Upper lobe of right lung (tissue), 1 donor: ENCODE results near the gene HMGCS2. TPM values are rescaled to one million over a fixed set of nuclear protein-coding genes. Genes with fewer than 3 reads are reported as not detected.

Experiments used
- ATAC-seq: fragments of 200-7000 bp; cut with Tn5 transposase; one replicate; pipeline ENCODE4 v1.9.1; 2020; ENCODE audit warnings: mild to moderate bottlenecking, moderate library complexity
- DNase-seq: peaks from one replicate; pipeline ENCODE4 v3.0.0-alpha.2; 2020
- H3K27ac ChIP-seq: fragments of 200-600 bp; one replicate; pipeline ENCODE4 v1.8.0; 2022
- H3K27me3 ChIP-seq: fragments of 200-600 bp; one replicate; pipeline ENCODE4 v1.8.0; 2022; ENCODE audit warnings: mild to moderate bottlenecking
- H3K36me3 ChIP-seq: fragments of 200-600 bp; one replicate; pipeline ENCODE4 v1.8.0; 2022
- H3K4me1 ChIP-seq: fragments of 200-600 bp; one replicate; pipeline ENCODE4 v1.8.0; 2022
- H3K4me3 ChIP-seq: fragments of 200-600 bp; one replicate; pipeline ENCODE4 v1.8.0; 2022; ENCODE audit warnings: mild to moderate bottlenecking
- H3K9me3 ChIP-seq: fragments of 200-600 bp; one replicate; pipeline ENCODE4 v1.8.0; 2022
- intact Hi-C: fragments of 100-400 bp; cut with DNase I; formaldehyde crosslinking; loops from one replicate; pipeline ENCODE4 v1.11.0; 2022
- total RNA-seq: library from RNA; stranded (reverse); fragmentation: NEBNext Ultra II Directional; extraction: Animal tissue kit (Norgen Biotek cat#: 25700); gene quantifications from one replicate; pipeline ENCODE4 v1.2.1, GENCODE V29; 2021
- TF ChIP-seq, protein P1 (sequence below): fragments of 200-600 bp; IDR thresholded peaks from one replicate; pipeline ENCODE4 v1.8.0; 2022; ENCODE audit warnings: antibody characterized with exemption
- donor health status: DM: no; HTN: yes; CAD: no; lungs with severe emphysema.

HMGCS2 gene
- total RNA-seq, 1 donor from 2014 or later, result not detected

DNA sequence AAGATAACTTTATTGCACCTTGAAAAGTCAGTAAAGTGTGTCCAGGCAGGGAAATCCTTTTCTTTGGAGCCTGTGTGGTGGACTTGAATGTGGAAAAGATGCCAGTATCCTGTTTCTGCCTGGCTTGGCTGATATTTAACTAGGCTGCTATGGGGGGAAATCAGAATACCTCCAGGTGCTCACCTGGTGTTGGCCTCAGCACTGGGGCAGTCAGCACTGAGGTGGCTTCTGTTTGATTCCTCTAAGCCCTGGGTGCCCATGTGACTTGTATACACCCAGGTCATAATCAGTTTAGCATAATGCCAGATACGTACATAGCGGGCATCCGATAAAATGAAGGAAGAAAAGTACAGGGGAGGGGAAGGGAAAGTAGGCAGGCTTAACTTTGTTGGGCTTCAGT is 49.7 kb downstream of the HMGCS2 start:
- DNase-seq, result no peak
- intact Hi-C loops, result no loop called here
- TF ChIP-seq, protein P1, sequence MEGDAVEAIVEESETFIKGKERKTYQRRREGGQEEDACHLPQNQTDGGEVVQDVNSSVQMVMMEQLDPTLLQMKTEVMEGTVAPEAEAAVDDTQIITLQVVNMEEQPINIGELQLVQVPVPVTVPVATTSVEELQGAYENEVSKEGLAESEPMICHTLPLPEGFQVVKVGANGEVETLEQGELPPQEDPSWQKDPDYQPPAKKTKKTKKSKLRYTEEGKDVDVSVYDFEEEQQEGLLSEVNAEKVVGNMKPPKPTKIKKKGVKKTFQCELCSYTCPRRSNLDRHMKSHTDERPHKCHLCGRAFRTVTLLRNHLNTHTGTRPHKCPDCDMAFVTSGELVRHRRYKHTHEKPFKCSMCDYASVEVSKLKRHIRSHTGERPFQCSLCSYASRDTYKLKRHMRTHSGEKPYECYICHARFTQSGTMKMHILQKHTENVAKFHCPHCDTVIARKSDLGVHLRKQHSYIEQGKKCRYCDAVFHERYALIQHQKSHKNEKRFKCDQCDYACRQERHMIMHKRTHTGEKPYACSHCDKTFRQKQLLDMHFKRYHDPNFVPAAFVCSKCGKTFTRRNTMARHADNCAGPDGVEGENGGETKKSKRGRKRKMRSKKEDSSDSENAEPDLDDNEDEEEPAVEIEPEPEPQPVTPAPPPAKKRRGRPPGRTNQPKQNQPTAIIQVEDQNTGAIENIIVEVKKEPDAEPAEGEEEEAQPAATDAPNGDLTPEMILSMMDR, result no peak
- H3K9me3 ChIP-seq, result no peaks in the 10 kb centered on the region
- no peaks in the 10 kb centered on the region for H3K36me3 ChIP-seq
- no peaks in the 10 kb centered on the region for H3K27me3 ChIP-seq
- ATAC-seq, result no peak
- no peaks in the 10 kb centered on the region for H3K4me1 ChIP-seq
- no peak overlapping the region for H3K4me3 ChIP-seq
- no peak overlapping the region for H3K27ac ChIP-seq

DNA sequence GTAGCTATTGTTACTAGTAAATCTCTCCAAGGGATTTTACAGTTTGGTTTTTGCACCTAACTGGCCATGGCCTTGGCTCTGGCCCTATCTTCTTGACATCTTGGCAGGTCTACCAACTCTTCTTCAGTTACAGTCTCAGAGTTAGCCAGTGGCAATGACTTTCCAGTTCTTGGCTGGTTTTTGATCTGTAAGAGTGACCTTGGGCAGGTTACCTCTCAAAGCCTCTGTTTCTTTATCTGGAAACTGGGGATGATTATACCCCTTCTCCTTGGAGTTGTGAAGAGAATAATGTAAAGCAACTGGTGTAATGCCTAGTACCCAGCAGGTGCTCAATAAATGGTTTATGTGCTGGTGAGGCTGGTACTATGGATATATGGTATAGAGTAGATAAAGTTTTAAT is 50.3 kb downstream of the HMGCS2 start:
- Histone ChIP-seq H3K4me1 (no peaks in the 10 kb centered on the region), H3K9me3 (no peaks in the 10 kb centered on the region), H3K27me3 (no peaks in the 10 kb centered on the region), H3K27ac (no peak overlapping the region), H3K4me3 (no peak overlapping the region), H3K36me3 (no peaks in the 10 kb centered on the region)
- TF ChIP-seq, protein P1, result no peak
- ATAC-seq (no peak), DNase-seq (no peak)
- intact Hi-C loops, result no loop called here

DNA sequence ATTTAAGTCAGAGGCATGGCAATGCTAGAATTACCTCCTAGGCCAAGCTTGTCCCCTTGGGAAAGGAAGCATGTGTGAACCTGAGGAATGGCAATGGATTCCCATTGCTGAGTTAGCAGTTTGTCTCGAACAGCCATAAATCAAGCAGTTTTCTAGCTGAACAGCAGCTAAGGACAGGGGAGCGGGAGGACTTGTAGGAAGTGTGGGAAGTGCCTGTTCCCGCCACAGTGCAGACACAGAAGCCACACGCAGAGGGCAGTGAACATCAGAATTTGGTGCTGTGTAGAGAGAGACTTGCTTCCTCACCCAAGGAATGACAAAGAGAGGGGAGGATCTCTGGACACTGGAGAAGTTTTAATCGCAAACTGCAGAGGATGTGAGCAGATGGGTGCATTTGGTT is 53.2 kb downstream of the HMGCS2 start:
- no peaks in the 10 kb centered on the region for H3K9me3 ChIP-seq
- no peaks in the 10 kb centered on the region for H3K4me1 ChIP-seq
- H3K27me3 ChIP-seq, result no peaks in the 10 kb centered on the region
- no peak for DNase-seq
- TF ChIP-seq, protein P1, result no peak
- no peak overlapping the region for H3K4me3 ChIP-seq
- intact Hi-C loops, result no loop called here
- no peak overlapping the region for H3K27ac ChIP-seq
- no peaks in the 10 kb centered on the region for H3K36me3 ChIP-seq
- no peak for ATAC-seq

DNA sequence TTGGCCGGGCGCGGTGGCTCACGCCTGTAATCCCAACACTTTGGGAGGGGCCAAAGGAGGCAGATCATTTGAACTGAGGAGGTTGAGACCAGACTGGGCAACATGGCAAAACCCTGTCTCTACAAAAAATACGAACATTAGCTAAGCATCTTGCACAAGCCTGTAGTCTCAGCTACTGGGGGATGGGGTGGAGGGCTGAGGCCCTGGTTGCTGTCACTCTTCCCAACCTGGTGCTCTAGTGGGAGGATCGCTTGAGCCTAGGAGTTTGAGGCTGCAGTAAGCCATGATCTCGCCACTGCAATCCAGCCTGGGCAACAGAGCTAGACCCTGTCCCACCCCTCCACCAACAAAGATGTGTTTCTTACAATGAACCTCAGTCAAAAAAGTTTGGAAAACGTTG is 54.1 kb downstream of the HMGCS2 start:
- H3K27me3 ChIP-seq, result no peaks in the 10 kb centered on the region
- no peak overlapping the region for H3K27ac ChIP-seq
- intact Hi-C loops, result no loop called here
- no peaks in the 10 kb centered on the region for H3K9me3 ChIP-seq
- ATAC-seq, result no peak
- H3K36me3 ChIP-seq, result no peaks in the 10 kb centered on the region
- no peak overlapping the region for H3K4me3 ChIP-seq
- no peaks in the 10 kb centered on the region for H3K4me1 ChIP-seq
- TF ChIP-seq, protein P1, result no peak
- no peak for DNase-seq

DNA sequence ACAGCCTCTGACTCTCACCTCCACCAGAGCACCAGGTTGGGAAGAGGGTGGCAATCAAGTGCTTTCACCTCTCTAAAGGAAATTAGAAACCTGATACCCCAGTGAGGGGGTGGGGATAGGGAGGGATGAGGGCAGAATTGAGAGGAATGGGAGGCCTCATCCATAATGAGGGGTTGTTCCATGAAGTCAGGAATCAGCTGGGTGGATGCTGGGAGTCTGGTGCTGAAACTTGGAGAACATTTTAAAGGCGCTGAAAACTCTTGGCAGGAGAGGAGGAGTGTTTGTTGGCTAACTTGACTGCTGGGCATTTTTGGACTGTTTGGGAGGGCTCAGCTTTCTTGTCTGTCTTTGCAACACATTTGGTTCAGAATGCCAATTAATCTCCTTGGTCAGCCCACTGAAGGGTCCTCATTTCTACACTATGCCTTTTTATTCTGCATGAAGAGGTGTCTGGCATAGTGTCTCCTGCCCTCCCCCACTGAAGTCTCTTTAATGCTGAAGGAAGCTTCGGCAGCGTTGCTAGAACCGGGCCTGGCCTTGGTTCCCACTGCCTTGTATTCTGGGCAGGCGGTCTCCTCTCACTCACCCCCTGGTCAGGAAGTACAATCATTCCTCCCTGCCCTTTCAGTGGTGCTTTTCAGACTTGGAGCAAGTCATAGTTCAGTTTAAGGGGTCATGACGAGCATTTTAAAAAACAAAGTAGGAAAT is 54.8 kb downstream of the HMGCS2 start:
- no peak for DNase-seq
- Histone ChIP-seq H3K27ac (no peak overlapping the region), H3K36me3 (no peaks in the 10 kb centered on the region), H3K4me3 (peak overlapping the region; percentile 56), H3K9me3 (no peaks in the 10 kb centered on the region), H3K27me3 (no peaks in the 10 kb centered on the region), H3K4me1 (no peaks in the 10 kb centered on the region)
- intact Hi-C loops, result no loop called here
- TF ChIP-seq, protein P1, result no peak
- ATAC-seq, result no peak
